HUES48 (cell line): ENCODE measurements around the gene GNG12.

ENCODE experiments used
- H3K27ac ChIP-seq: one replicate; pipeline ENCODE4 v1.7.0; 2013; ENCODE audit warnings: low read depth, low read length, inconsistent platforms
- H3K27me3 ChIP-seq: 2 replicates; pipeline ENCODE4 v1.6.1; 2013; ENCODE audit warnings: mild to moderate bottlenecking, low read length; ENCODE audit not compliant: control insufficient read depth, insufficient read depth
- H3K36me3 ChIP-seq: 2 replicates; pipeline ENCODE4 v1.6.1; 2013; ENCODE audit warnings: low read length; ENCODE audit not compliant: control insufficient read depth, insufficient read depth
- H3K4me1 ChIP-seq: 2 replicates; pipeline ENCODE4 v1.6.1; 2013; ENCODE audit warnings: mild to moderate bottlenecking, low read length; ENCODE audit not compliant: control insufficient read depth, insufficient read depth
- H3K4me3 ChIP-seq: 2 replicates; pipeline ENCODE4 v1.5.1; 2013; ENCODE audit warnings: mild to moderate bottlenecking, low read depth, low read length
- H3K9ac ChIP-seq: 2 replicates; pipeline ENCODE4 v1.6.1; 2013; ENCODE audit warnings: mild to moderate bottlenecking, low read depth, low read length, moderate library complexity
- H3K9me3 ChIP-seq: 2 replicates; pipeline ENCODE4 v1.6.1; 2013; ENCODE audit warnings: low read length; ENCODE audit not compliant: control insufficient read depth, insufficient read depth

Gene GNG12

GRCh38 chr1:67741736-67742135 lies 91.5 kb downstream of the GNG12 start:
- peaks cover 40% of the 10 kb centered on the region for H3K4me1 ChIP-seq
- no peaks in the 10 kb centered on the region for H3K36me3 ChIP-seq
- H3K9ac ChIP-seq, result no peak overlapping the region
- H3K27ac ChIP-seq, result no peak overlapping the region
- H3K9me3 ChIP-seq, result no peaks in the 10 kb centered on the region
- no peaks in the 10 kb centered on the region for H3K27me3 ChIP-seq
- H3K4me3 ChIP-seq, result no peak overlapping the region

GRCh38 chr1:67741121-67741520 lies 92.1 kb downstream of the GNG12 start:
- no peak overlapping the region for H3K9ac ChIP-seq
- H3K27me3 ChIP-seq, result no peaks in the 10 kb centered on the region
- H3K36me3 ChIP-seq, result no peaks in the 10 kb centered on the region
- H3K9me3 ChIP-seq, result no peaks in the 10 kb centered on the region
- no peak overlapping the region for H3K4me3 ChIP-seq
- H3K4me1 ChIP-seq, result peaks cover 40% of the 10 kb centered on the region
- no peak overlapping the region for H3K27ac ChIP-seq

GRCh38 chr1:67740543-67740942 lies 92.7 kb downstream of the GNG12 start:
- H3K27ac ChIP-seq, result no peak overlapping the region
- H3K4me3 ChIP-seq, result no peak overlapping the region
- H3K36me3 ChIP-seq, result no peaks in the 10 kb centered on the region
- H3K9ac ChIP-seq, result no peak overlapping the region
- H3K27me3 ChIP-seq, result no peaks in the 10 kb centered on the region
- peaks cover 38% of the 10 kb centered on the region for H3K4me1 ChIP-seq
- no peaks in the 10 kb centered on the region for H3K9me3 ChIP-seq

GRCh38 chr1:67739361-67739760 lies 93.9 kb downstream of the GNG12 start:
- H3K36me3 ChIP-seq, result no peaks in the 10 kb centered on the region
- H3K27ac ChIP-seq, result no peak overlapping the region
- peaks cover 27% of the 10 kb centered on the region for H3K4me1 ChIP-seq
- no peak overlapping the region for H3K9ac ChIP-seq
- H3K27me3 ChIP-seq, result no peaks in the 10 kb centered on the region
- no peaks in the 10 kb centered on the region for H3K9me3 ChIP-seq
- H3K4me3 ChIP-seq, result no peak overlapping the region

GRCh38 chr1:67738401-67738800 lies 94.9 kb downstream of the GNG12 start:
- Histone ChIP-seq H3K27ac (no peak overlapping the region), H3K9ac (no peak overlapping the region), H3K4me3 (no peak overlapping the region), H3K4me1 (peaks cover 25% of the 10 kb centered on the region), H3K9me3 (no peaks in the 10 kb centered on the region), H3K27me3 (no peaks in the 10 kb centered on the region), H3K36me3 (no peaks in the 10 kb centered on the region)

GRCh38 chr1:67737875-67738274 lies 95.4 kb downstream of the GNG12 start:
- Histone ChIP-seq H3K27ac (no peak overlapping the region), H3K4me1 (peaks cover 19% of the 10 kb centered on the region), H3K36me3 (no peaks in the 10 kb centered on the region), H3K27me3 (no peaks in the 10 kb centered on the region), H3K9me3 (no peaks in the 10 kb centered on the region), H3K4me3 (no peak overlapping the region), H3K9ac (no peak overlapping the region)

GRCh38 chr1:67736750-67737149 lies 96.5 kb downstream of the GNG12 start:
- Histone ChIP-seq H3K9ac (no peak overlapping the region), H3K4me3 (no peak overlapping the region), H3K27ac (no peak overlapping the region)

GRCh38 chr1:67735806-67736627 lies 97.2 kb downstream of the GNG12 start:
- Histone ChIP-seq H3K9me3 (no peaks in the 10 kb centered on the region), H3K27ac (no peak overlapping the region), H3K4me3 (no peak overlapping the region), H3K27me3 (no peaks in the 10 kb centered on the region), H3K4me1 (peaks cover 18% of the 10 kb centered on the region), H3K9ac (0 out of 2 replicates have a peak overlapping the region, but pooled peaks have one; percentile 8), H3K36me3 (no peaks in the 10 kb centered on the region)

More at GRCh38 chr1:67736750-67737149, 96.5 kb downstream of the GNG12 start:
- Histone ChIP-seq H3K36me3 (no peaks in the 10 kb centered on the region), H3K4me1 (peaks cover 18% of the 10 kb centered on the region), H3K27me3 (no peaks in the 10 kb centered on the region), H3K9me3 (no peaks in the 10 kb centered on the region)

GRCh38 chr1:67735206-67735605 lies 98.1 kb downstream of the GNG12 start:
- Histone ChIP-seq H3K27me3 (no peaks in the 10 kb centered on the region), H3K4me1 (peaks cover 18% of the 10 kb centered on the region), H3K9me3 (no peaks in the 10 kb centered on the region), H3K36me3 (no peaks in the 10 kb centered on the region), H3K4me3 (no peak overlapping the region), H3K27ac (no peak overlapping the region), H3K9ac (no peak overlapping the region)

- H3K36me3 ChIP-seq, result no peaks in the 10 kb centered on the region
- H3K27me3 ChIP-seq, result no peaks in the 10 kb centered on the region
- no peak overlapping the region for H3K4me3 ChIP-seq
- no peak overlapping the region for H3K9ac ChIP-seq
- no peaks in the 10 kb centered on the region for H3K9me3 ChIP-seq
- H3K27ac ChIP-seq, result no peak overlapping the region
- peaks cover 18% of the 10 kb centered on the region for H3K4me1 ChIP-seq
These were observed 99.0 kb downstream of the GNG12 start for GRCh38 chr1:67734323-67734690.

- H3K27me3 ChIP-seq, result no peaks in the 10 kb centered on the region
- H3K9me3 ChIP-seq, result no peaks in the 10 kb centered on the region
- no peaks in the 10 kb centered on the region for H3K36me3 ChIP-seq
- peaks cover 18% of the 10 kb centered on the region for H3K4me1 ChIP-seq
- no peak overlapping the region for H3K4me3 ChIP-seq
- H3K9ac ChIP-seq, result no peak overlapping the region
- H3K27ac ChIP-seq, result no peak overlapping the region
These were observed 99.5 kb downstream of the GNG12 start for GRCh38 chr1:67733681-67734322.
